GM18951 (cell line): ENCODE data around the gene SLC6A8.

Source experiments
- POLR2A ChIP-seq: IDR thresholded peaks from 4 replicates; pipeline ENCODE4 v1.6.1; 2011; ENCODE audit warnings: mild to moderate bottlenecking; ENCODE audit not compliant: insufficient read length, insufficient read depth; ENCODE audit errors: extremely low read depth
- in situ Hi-C: fragments of 300-500 bp; cut with MboI; formaldehyde crosslinking; loops from one replicate; pipeline ENCODE4 v1.12.0; 2022; ENCODE audit warnings: low sequenced_read_pairs, mixed read lengths, inconsistent platforms; ENCODE audit not compliant: unreplicated experiment

SLC6A8 gene

DNA sequence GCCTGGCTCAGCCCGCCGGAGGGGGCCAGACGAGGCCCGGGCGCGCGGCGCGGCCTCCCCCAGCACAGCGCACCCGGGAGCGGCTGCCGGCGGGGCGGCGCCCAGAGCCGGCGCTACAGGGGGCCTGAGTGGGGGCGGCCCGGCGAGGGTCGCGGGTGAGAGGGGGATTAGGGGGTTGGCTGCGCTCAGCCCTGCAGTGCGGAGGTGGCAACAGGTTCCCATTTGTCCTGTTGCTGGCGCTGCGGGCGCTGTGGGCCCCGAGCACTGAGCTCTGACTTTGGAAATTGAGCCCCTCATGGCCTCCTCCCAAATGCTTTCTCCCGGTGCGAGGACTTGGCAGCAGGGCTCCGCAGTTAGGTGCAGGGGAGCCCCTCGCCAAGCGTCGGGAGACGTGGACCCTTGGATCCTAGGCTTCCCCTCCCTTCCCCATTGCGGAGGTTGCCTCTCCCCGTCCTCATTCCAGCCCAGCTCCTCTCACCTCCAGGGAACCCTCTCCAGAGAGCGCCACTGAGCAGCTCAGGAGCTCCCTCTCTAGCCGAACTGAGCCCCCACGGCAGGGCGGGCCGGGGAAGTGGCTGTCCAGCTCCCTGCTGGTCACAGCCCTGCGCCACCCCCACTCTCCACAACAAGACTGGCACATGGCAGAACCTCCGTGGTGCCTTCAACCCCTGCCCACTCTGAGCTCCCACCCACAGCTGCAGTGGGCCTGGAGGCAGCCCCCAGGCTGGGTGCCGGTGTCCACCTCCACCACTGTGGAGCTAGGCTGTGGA is 43.2 kb upstream of the SLC6A8 start:
- in situ Hi-C loops, result no loop called here
- TF ChIP-seq POLR2A, result no peak

DNA sequence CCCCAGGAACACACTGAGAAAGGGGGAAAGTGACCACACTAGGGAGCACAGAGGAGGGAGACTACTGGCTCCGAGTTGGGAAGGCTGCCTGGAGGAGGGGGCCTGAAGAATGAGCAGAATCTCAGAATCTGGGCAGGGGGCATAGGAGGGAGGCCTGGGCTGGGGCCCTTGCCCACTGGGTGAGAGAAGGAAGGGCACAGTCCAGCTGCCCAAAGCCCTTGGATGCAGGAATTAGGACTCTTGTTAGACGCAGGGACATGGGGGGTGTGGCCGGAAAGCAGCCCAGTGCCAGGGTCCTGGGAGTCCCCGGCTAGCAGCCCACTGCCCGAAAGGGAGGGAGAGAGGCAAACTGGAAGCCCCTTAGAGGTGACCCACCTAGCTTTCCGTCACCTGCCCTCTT is 42.6 kb upstream of the SLC6A8 start:
- in situ Hi-C loops, result no loop called here
- TF ChIP-seq POLR2A, result no peak

DNA sequence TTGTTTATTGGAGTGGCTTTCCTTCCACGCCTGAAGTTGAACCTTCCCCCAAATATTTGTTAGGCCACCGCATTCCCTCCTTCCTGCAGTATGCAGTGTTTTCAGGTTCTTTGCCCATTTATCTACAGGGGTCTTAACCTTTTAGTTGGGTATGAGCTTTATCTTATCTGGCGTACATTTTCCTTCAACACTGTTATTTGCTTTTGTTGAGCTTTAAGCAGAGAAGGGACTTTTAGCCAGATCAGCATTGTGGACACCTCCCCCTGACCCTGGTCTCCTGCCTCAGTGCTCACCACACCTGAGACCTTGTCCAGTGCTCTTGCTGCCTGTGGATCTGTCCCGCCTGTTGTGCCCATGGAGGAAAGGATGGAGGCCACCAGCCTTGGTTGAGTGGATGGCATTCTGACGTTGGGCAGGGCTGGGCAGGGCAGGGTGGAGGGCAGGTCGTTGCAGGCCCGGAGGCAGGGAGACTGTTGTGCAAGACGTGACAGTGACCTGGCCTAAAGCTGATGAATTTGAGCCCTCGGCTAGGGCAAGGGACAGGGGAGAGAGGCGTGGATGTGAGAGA is 41.7 kb upstream of the SLC6A8 start:
- TF ChIP-seq POLR2A, result no peak
- in situ Hi-C loops, result no loop called here

DNA sequence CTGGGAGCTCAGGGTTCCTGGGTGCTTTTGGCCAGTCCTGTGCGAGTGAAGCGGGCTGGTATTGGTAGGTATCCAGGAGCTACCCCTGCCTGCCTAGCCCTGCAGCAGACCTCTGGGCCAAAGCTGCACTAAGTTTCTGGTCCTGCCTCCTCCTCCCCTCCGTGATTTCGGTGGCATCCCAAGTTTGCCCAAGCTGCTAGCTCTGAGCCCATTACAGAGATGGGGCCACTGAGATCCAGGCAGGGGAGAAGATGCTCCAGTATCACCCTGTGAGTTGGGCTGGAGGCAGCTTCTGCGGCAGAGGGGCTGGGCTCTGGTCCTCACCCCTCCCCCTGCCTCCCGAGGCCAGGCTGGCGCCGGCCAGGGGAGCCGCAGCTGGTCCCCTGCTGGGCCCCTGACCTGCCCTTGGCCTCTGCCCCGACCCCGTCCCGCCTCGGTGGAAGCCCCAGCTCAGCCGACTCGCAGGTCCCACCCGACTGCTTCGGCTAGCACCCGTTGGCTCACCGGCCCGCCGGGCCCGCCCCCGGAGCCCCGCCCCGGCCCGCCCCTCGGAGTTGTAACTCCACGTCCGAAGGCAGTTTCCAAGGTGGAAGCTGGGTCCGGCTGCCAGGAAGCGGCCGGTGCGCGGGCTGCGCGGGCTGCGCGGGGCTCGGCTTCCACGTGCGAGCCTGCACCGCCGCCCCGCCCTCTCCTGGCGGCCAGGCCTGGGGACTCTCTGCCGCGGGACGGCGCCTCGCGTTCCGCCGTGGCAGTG is 40.9 kb upstream of the SLC6A8 start, which contains the start of gene DUSP9:
TSS of gene DUSP9 (plus strand) at position 584 of the 754 bp plus-strand sequence. CDS start 751 bp downstream, outside the sequence.
- no peak for TF ChIP-seq POLR2A
- in situ Hi-C loops, result no loop called here

DNA sequence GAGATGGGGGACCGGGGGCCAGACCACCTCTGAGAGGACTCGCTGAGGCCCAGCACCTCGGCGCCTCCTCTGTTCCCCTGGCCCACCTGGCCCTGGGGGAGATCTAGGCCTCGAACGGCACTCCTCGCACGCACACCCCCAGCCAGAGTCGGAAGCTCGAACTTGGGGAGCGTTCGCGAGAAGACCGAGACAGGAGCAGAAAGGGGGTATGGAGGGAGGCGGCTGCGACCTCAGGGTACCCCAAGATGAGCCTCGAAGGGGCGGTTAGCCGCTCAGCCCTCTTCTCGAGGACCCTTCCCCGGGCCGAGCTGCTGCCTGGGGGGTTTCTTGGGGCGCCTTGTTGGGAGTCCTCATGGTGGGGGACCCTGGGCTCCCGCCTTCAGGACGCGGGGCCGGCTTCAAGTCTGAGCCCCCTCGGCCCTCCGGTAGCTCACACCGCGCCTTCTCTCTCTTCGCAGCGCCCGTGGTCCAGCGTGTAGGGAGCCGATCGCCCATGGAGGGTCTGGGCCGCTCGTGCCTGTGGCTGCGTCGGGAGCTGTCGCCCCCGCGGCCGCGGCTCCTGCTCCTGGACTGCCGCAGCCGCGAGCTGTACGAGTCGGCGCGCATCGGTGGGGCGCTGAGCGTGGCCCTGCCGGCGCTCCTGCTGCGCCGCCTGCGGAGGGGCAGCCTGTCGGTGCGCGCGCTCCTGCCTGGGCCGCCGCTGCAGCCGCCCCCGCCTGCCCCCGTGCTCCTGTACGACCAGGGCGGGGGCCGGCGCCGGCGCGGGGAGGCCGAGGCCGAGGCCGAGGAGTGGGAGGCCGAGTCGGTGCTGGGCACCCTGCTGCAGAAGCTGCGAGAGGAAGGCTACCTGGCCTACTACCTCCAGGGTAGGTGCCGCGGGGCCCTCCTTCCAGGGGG is 40.0 kb upstream of the SLC6A8 start:
- no peak for TF ChIP-seq POLR2A
- in situ Hi-C loops, result no loop called here

DNA sequence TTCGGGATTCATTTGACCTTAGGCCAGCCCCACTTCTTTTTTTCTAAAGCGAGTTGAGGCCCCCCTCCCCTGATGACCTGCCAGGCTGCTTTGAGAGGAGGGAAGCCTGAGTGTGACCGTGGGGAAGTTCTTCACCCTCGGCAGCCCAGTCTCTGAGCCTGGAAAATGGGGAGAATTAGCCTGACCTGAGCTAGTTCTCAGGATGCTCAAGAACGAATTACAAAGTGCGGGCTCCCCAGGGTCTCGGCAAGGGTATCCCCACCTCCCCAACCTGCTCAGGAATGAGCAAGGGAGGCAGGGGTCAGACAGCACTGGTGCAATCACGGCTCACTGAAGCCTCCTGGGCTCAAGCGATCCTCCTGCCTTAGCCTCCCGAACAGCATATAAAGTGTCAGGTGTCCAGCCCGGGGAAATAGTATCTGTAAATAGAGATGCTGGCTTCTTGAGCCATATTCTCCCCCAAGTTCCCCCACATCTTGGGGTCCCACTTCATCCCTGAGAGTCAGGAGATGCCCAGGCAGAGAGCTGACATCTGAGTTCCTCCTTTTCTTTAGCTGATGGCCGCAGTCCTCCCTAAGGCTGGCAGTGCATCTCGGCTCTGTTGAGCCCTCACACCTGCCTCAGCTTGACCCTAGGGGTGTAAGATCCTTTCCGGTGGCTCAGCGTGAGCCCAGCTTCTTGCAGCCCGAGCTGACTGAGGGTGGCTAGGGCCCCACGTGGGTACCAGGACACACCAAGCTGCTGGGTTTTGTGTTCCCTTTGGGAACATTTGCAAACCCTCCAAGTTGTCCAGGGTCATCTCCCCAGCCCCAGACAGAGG is 39.2 kb upstream of the SLC6A8 start:
- in situ Hi-C loops, result no loop called here
- no peak for TF ChIP-seq POLR2A

DNA sequence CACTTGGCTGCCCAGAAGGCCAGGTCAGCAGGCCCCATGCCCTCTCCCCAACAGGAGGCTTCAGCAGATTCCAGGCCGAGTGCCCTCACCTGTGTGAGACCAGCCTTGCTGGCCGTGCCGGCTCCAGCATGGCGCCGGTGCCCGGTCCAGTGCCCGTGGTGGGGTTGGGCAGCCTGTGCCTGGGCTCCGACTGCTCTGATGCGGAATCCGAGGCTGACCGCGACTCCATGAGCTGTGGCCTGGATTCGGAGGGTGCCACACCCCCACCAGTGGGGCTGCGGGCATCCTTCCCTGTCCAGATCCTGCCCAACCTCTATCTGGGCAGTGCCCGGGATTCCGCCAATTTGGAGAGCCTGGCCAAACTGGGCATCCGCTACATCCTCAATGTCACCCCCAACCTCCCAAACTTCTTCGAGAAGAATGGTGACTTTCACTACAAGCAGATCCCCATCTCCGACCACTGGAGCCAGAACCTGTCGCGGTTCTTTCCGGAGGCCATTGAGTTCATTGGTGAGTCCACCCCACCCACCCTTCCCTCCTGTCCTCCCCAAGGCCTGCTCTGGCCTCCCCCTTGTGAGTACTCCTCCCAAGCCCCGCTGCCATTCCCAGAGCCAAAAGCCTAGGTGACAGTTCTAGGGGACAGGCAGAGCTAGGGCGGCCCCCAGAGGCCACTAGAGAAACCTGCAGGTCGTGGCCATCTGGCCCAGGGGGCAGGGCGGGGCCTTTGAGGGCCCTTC is 38.4 kb upstream of the SLC6A8 start:
- in situ Hi-C loops, result no loop called here
- no peak for TF ChIP-seq POLR2A

DNA sequence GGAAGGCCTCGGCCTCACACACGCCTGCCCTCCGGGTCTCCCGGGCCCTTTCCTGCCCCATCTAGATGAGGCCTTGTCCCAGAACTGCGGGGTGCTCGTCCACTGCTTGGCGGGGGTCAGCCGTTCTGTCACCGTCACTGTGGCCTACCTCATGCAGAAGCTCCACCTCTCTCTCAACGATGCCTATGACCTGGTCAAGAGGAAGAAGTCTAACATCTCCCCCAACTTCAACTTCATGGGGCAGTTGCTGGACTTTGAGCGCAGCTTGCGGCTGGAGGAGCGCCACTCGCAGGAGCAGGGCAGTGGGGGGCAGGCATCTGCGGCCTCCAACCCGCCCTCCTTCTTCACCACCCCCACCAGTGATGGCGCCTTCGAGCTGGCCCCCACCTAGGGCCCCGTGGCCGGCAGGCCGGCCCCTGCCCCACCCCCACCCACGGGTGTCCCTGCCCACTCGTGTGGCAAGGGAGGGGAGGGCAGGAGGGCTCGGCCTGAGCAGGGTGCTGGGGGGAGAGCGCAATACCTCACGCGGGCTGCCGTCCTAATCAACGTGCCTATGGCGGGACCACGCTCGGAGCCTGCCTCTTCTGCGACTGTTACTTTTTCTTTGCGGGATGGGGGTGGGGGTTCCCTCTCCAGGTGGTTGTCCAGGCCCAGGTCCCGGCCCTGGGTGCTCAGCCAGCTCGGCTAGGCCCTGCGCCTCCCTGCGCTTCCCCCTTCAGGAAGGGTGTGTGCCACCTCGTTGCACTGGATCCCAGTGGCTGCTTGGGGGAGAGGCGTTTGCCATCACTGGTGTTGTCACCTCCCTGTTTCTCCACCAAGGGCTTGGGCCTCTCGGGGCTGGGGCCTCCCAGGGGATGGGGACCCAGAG is 37.6 kb upstream of the SLC6A8 start:
- in situ Hi-C loops, result no loop called here
- TF ChIP-seq POLR2A, result no peak

DNA sequence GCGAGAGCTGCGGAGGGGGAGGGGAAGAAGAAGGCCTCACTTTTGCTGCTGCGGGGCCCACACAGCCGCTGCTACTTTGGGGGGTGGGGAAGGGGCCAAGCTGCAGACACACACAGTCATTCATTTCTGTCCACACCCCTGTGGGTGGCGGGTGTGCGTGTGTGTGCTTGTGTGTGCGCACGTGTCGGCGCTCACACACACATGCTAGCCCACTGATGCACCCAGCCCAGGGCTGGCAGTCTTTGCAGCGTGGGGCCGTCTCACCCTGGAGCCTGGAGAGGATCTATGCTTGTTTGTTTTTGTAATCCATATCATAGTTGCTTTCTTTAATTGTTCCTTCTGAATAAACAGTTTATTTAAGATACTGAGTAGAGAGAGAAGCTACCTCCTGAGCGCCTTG is 36.8 kb upstream of the SLC6A8 start:
- in situ Hi-C loops, result no loop called here
- TF ChIP-seq POLR2A, result no peak

DNA sequence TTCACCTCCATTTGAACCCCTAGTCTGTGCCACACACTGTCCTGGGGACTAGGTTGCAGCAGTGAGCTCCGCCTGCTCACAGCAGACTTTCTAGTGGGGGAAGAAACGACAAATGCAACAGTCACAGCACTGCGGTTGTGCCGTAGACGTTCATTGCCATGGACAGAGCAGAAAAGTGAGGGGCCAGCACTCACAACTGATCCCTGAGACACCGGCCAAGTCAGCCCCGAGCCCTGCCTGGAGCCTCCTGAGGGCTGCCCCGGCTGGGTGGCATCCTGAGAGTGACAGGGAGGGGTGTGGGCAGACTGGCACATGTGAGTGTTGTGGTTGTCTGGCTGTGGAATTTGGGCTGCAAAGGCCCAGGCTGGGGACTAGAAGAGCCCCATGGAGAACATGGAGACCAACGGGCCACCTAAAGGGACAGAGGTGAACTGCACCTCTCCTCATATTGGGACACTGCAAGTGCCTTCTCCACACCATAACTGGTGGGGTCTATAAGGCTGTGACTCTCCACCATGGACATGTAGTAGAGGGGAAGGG is 36.1 kb upstream of the SLC6A8 start:
- no peak for TF ChIP-seq POLR2A
- in situ Hi-C loops, result no loop called here
